Astrocyte of the spinal cord (primary cell): Measurements from ENCODE around the gene MT1A.

Experiments used
- DNase-seq: peaks from one replicate; pipeline ENCODE4 v3.0.0; 2011; ENCODE audit warnings: low read depth, low spot score
- H3K4me3 ChIP-seq: 2 replicates; pipeline ENCODE4 v1.5.1; 2011; ENCODE audit warnings: low read depth, mild to moderate bottlenecking, low read length, moderate library complexity
- CTCF ChIP-seq: IDR thresholded peaks from 2 replicates; pipeline ENCODE4 v1.5.1; 2012; ENCODE audit warnings: low read depth, mild to moderate bottlenecking, low read length, inconsistent platforms
- in situ Hi-C: cut with HindIII; loops from 2 replicates; pipeline ENCODE4 v1.10.0; 2017; ENCODE audit warnings: low sequenced_read_pairs

Gene MT1A

GRCh38 chr16:56634715-56635440, 3.6 kb upstream of the MT1A start:
- H3K4me3 ChIP-seq = peak overlapping the region; percentile 15
- DNase-seq = no peak
- in situ Hi-C loops = no loop called here
- no peak for TF ChIP-seq CTCF

- no peak for DNase-seq
- peak overlapping the region; percentile 15 for H3K4me3 ChIP-seq
- in situ Hi-C loops = no loop called here
- TF ChIP-seq CTCF = no peak
These were observed 3.0 kb upstream of the MT1A start for GRCh38 chr16:56635441-56635967.

DNA sequence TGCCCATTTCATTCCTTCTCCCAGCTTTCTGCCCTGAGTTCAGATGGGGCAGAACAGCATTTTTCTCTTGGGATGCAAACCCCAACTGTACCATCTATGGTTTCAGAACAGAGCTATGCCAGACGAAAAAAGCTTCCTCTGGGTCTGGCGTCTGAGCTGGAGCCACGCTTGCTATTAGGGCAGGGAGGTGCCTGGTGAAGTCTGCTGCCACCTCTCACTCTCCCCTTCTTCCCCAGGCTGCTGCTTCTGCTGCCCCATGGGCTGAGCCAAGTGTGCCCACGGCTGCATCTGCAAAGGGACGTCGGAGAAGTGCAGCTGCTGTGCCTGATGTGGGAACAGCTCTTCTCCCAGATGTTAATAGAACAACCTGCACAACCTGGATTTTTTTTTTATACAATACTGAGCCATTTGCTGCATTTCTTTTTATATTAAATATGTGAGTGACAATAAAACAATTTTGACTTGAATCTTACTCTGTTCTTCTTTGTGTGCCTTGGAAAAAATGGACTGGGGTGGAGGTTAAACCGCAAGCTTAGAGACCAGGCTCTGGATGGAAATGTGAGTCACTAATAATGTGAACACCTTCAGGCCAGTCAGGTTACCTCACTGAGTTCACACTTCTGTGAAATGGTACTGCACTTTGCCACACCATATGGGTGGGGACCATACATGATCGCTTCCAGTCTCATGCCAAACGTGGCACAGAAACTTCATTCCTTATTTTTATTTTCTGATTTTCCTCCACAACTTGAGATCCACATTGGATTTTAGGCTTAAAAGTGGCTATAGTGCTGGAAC, 1.7 kb upstream of the MT1A start:
- in situ Hi-C loops = no loop called here
- no peak for TF ChIP-seq CTCF
- DNase-seq = no peak
- H3K4me3 ChIP-seq = no peak overlapping the region

DNA sequence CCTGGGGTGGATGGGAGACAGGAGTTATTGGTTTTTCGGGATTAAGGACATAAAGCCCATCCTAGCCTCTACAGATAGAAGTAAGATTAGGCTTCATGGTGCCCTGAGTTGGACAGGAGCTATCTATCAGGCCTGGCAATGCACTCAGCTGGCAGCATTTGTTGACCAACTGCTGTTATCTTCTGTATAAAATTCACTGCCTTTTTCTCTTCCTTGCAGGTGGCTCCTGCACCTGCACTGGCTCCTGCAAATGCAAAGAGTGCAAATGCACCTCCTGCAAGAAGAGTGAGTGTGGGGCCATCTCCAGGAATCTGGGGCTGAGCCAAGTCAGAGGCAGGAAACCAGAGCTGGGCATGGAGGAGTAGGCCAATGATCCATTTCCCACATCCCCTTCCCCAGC, 579 bp downstream of the MT1A start:
- no peak overlapping the region for H3K4me3 ChIP-seq
- TF ChIP-seq CTCF = no peak
- no peak for DNase-seq
- in situ Hi-C loops = no loop called here

DNA sequence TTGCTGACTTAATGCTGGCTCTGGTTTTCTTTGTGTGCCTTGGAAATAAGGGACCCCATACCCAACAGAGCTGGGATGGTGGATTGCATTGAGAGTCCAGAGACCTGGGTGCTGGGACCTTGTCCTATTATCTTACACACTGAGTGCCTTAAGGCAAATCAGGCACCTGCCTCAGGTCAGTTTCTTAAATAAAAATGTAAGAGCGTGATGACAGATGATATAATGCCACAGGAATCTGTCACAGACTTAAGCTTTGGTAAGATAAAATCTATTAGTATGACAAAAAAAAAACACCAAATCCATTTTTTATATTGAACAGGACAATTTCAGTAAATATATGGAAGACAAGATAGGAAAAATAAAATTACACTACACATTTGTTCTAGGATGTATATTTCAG, 1.6 kb downstream of the MT1A start:
- no peak for TF ChIP-seq CTCF
- no peak for DNase-seq
- no peak overlapping the region for H3K4me3 ChIP-seq
- in situ Hi-C loops = no loop called here

DNA sequence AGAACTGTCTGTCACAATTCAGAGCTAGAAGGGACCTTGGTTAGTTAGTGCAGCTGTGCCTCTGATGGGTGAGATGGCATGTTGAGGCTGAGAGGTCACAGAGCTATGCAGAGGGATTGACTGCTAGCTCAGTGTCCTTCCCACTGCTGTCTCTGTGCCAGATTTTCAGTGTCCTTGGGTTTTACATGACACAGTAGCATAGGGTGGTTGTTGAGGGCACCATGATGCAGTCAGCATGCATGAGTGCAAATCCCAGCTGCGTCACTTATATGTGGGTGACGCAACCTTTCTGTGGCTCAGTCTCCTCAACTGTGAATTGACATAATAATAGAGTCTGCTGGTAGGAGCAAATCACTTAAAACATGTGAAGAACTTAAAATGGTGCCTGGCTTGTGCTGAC, 2.7 kb downstream of the MT1A start:
- in situ Hi-C loops = no loop called here
- DNase-seq = no peak
- TF ChIP-seq CTCF = no peak
- no peak overlapping the region for H3K4me3 ChIP-seq
